ENCODE results near the gene SPOCK1.

SPOCK1 gene

GRCh38 chr5:137303509-137303908, 195.6 kb downstream of the SPOCK1 start:
- no peak for DNase-seq (ENCODE audit: low read depth in 4 of 4, low spot score in 1 of 4)

- DNase-seq (ENCODE audit: low read depth in 4 of 4, low spot score in 1 of 4) = no peak
These were observed 198.5 kb downstream of the SPOCK1 start for GRCh38 chr5:137300411-137301240.

- no peak for DNase-seq (ENCODE audit: low read depth in 4 of 4, low spot score in 1 of 4)
These were observed 202.8 kb downstream of the SPOCK1 start for GRCh38 chr5:137296213-137296781.

GRCh38 chr5:137294604-137295003, 204.5 kb downstream of the SPOCK1 start:
- DNase-seq (ENCODE audit: low read depth in 4 of 4, low spot score in 1 of 4) = no peak

GRCh38 chr5:137292461-137293027, 206.6 kb downstream of the SPOCK1 start:
- no peak for DNase-seq (ENCODE audit: low read depth in 4 of 4, low spot score in 1 of 4)

- no peak for DNase-seq (ENCODE audit: low read depth in 4 of 4, low spot score in 1 of 4)
These were observed 207.7 kb downstream of the SPOCK1 start for GRCh38 chr5:137291436-137291835.

- DNase-seq (ENCODE audit: low read depth in 4 of 4, low spot score in 1 of 4) = no peak
These were observed 208.1 kb downstream of the SPOCK1 start for GRCh38 chr5:137291031-137291430.

GRCh38 chr5:137290373-137290772, 208.8 kb downstream of the SPOCK1 start:
- DNase-seq (ENCODE audit: low read depth in 4 of 4, low spot score in 1 of 4) = no peak

- DNase-seq (ENCODE audit: low read depth in 4 of 4, low spot score in 1 of 4) = no peak
These were observed 209.3 kb downstream of the SPOCK1 start for GRCh38 chr5:137289856-137290255.

GRCh38 chr5:137287569-137287968, 211.6 kb downstream of the SPOCK1 start:
- DNase-seq (ENCODE audit: low read depth in 4 of 4, low spot score in 1 of 4) = no peak

GRCh38 chr5:137286025-137286610, 213.0 kb downstream of the SPOCK1 start:
- DNase-seq (ENCODE audit: low read depth in 4 of 4, low spot score in 1 of 4) = no peak

- no peak for DNase-seq (ENCODE audit: low read depth in 4 of 4, low spot score in 1 of 4)
These were observed 215.3 kb downstream of the SPOCK1 start for GRCh38 chr5:137283801-137284200.

- no peak for DNase-seq (ENCODE audit: low read depth in 4 of 4, low spot score in 1 of 4)
These were observed 216.9 kb downstream of the SPOCK1 start for GRCh38 chr5:137282216-137282615.

- DNase-seq (ENCODE audit: low read depth in 4 of 4, low spot score in 1 of 4) = no peak
These were observed 217.9 kb downstream of the SPOCK1 start for GRCh38 chr5:137281201-137281600.

GRCh38 chr5:137280656-137281055, 218.5 kb downstream of the SPOCK1 start:
- DNase-seq (ENCODE audit: low read depth in 4 of 4, low spot score in 1 of 4) = no peak

- no peak for DNase-seq (ENCODE audit: low read depth in 4 of 4, low spot score in 1 of 4)
These were observed 219.4 kb downstream of the SPOCK1 start for GRCh38 chr5:137279521-137280231.

- DNase-seq (ENCODE audit: low read depth in 4 of 4, low spot score in 1 of 4) = no peak
These were observed 220.7 kb downstream of the SPOCK1 start for GRCh38 chr5:137278476-137278875.

GRCh38 chr5:137275083-137275482, 224.0 kb downstream of the SPOCK1 start:
- DNase-seq (ENCODE audit: low read depth in 4 of 4, low spot score in 1 of 4) = no peak

GRCh38 chr5:137273511-137273910, 225.6 kb downstream of the SPOCK1 start:
- DNase-seq (ENCODE audit: low read depth in 4 of 4, low spot score in 1 of 4) = no peak

- no peak for DNase-seq (ENCODE audit: low read depth in 4 of 4, low spot score in 1 of 4)
These were observed 226.3 kb downstream of the SPOCK1 start for GRCh38 chr5:137272831-137273230.

GRCh38 chr5:137269946-137270345, 229.2 kb downstream of the SPOCK1 start:
- no peak for DNase-seq (ENCODE audit: low read depth in 4 of 4, low spot score in 1 of 4)
